ENCODE results near the gene NPIPB8.
"Not testable (repeated sequence)": the region's sequence is repeated elsewhere in the genome, so short reads cannot be mapped to it uniquely, and the experiment has no call there.

The NPIPB8 gene

GRCh38 chr16:28636093-28636823 is 1.6 kb upstream of the NPIPB8 start:
- DNase-seq = not testable (repeated sequence)

GRCh38 chr16:28638359-28638758 is 494 bp downstream of the NPIPB8 start:
- not testable (repeated sequence) for DNase-seq

GRCh38 chr16:28639959-28640358 is 2.1 kb downstream of the NPIPB8 start:
- DNase-seq = not testable (repeated sequence)

- not testable (repeated sequence) for DNase-seq
Measured at GRCh38 chr16:28666264-28666663, 28.4 kb downstream of the NPIPB8 start.

GRCh38 chr16:28667480-28667879 is 29.6 kb downstream of the NPIPB8 start:
- DNase-seq = not testable (repeated sequence)

- not testable (repeated sequence) for DNase-seq
Measured at GRCh38 chr16:28668199-28668598, 30.3 kb downstream of the NPIPB8 start.

- DNase-seq = not testable (repeated sequence)
Measured at GRCh38 chr16:28688327-28688952, 50.6 kb downstream of the NPIPB8 start.

- DNase-seq = not testable (repeated sequence)
Measured at GRCh38 chr16:28689425-28689824, 51.6 kb downstream of the NPIPB8 start.

GRCh38 chr16:28691722-28692121 is 53.9 kb downstream of the NPIPB8 start:
- not testable (repeated sequence) for DNase-seq

GRCh38 chr16:28693257-28693950 is 55.5 kb downstream of the NPIPB8 start:
- not testable (repeated sequence) for DNase-seq

- DNase-seq = not testable (repeated sequence)
Measured at GRCh38 chr16:28699792-28700191, 61.9 kb downstream of the NPIPB8 start.

GRCh38 chr16:28700349-28700748 is 62.5 kb downstream of the NPIPB8 start:
- not testable (repeated sequence) for DNase-seq

- DNase-seq = not testable (repeated sequence)
Measured at GRCh38 chr16:28701384-28701783, 63.5 kb downstream of the NPIPB8 start.

- DNase-seq = not testable (repeated sequence)
Measured at GRCh38 chr16:28704246-28704645, 66.4 kb downstream of the NPIPB8 start.
